ENCODE results near the gene MLLT1. TPM values are rescaled to one million over a fixed set of nuclear protein-coding genes. Genes with fewer than 3 reads are reported as not detected.

The MLLT1 gene
- total RNA-seq, 4 donors from 2014 or later = 21.5 to 46.9 (median 33.4) TPM

DNA sequence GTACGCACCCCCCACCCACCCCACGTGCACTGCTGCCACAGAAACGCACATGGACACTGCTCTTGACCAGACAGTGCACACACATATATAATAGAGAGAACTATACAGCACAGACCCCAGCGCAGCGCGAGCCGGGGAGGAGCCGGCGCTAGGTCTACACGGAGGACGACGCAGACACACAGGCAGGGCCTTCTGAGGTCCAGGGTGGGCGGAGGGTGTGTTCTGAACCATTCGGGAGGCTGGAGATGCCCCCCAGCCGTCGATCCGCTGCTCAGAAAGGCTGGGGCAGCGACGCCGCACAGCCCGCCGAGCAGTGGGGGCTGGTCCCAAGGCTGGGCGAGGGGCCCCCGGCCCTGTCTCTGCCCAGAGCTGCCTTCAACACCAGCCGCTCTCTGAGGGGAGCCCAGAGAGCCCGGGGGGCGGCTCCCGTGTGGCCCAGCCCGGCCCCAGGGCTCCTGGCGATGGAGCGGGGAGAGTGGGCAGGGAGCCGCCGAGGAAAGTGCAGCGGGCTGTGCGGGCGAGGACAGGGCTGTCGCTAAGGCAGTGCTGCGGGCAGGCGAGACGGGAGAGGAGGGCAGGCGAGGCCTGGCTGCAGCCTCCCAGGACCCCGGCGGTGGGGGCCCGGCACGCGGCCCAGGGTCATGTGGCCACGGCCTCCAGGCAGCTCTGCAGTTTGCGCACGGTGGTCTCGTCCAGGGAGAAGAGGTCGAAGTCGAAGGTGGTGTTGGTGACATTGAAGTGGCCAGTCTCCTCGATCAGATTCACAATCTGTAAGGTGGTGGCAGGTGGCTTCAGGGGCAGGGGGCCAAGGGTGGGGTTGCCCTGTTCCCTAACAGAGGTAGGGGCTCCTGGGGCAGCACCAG is 67.1 kb downstream of the MLLT1 start:
- DNase-seq (ENCODE audit: extremely low spot score) = no peak
- Histone ChIP-seq H3K36me3 (peaks cover 0 to 61% (median 46%) of the 10 kb centered on the region in 4 donors), H3K27me3 (no peaks in the 10 kb centered on the region), H3K4me3 (no peak overlapping the region), H3K27ac (replicated peaks in 1 of 4) (no peak overlapping the region), H3K4me1 (peaks cover 11 to 25% (median 18%) of the 10 kb centered on the region in 4 donors), H3K9me3 (no peaks in the 10 kb centered on the region)
- intact Hi-C loops (cut with DNase I) = loop anchor here (10.0 kb wide), 1 partner anchor 168 kb away; no protein-coding TSS in a partner anchor
- TF ChIP-seq, protein P1, sequence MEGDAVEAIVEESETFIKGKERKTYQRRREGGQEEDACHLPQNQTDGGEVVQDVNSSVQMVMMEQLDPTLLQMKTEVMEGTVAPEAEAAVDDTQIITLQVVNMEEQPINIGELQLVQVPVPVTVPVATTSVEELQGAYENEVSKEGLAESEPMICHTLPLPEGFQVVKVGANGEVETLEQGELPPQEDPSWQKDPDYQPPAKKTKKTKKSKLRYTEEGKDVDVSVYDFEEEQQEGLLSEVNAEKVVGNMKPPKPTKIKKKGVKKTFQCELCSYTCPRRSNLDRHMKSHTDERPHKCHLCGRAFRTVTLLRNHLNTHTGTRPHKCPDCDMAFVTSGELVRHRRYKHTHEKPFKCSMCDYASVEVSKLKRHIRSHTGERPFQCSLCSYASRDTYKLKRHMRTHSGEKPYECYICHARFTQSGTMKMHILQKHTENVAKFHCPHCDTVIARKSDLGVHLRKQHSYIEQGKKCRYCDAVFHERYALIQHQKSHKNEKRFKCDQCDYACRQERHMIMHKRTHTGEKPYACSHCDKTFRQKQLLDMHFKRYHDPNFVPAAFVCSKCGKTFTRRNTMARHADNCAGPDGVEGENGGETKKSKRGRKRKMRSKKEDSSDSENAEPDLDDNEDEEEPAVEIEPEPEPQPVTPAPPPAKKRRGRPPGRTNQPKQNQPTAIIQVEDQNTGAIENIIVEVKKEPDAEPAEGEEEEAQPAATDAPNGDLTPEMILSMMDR (IDR thresholded peaks at IDR 0.05) = no peak
- TF ChIP-seq POLR2AphosphoS5 (IDR thresholded peaks at IDR 0.05) (no peak), POLR2A (IDR thresholded peaks at IDR 0.05; ENCODE audit: low read depth) (no peak), EP300 (IDR thresholded peaks at IDR 0.05) (no peak)
- 92% methylated on average over 38 of the region's 53 CpGs for WGBS

DNA sequence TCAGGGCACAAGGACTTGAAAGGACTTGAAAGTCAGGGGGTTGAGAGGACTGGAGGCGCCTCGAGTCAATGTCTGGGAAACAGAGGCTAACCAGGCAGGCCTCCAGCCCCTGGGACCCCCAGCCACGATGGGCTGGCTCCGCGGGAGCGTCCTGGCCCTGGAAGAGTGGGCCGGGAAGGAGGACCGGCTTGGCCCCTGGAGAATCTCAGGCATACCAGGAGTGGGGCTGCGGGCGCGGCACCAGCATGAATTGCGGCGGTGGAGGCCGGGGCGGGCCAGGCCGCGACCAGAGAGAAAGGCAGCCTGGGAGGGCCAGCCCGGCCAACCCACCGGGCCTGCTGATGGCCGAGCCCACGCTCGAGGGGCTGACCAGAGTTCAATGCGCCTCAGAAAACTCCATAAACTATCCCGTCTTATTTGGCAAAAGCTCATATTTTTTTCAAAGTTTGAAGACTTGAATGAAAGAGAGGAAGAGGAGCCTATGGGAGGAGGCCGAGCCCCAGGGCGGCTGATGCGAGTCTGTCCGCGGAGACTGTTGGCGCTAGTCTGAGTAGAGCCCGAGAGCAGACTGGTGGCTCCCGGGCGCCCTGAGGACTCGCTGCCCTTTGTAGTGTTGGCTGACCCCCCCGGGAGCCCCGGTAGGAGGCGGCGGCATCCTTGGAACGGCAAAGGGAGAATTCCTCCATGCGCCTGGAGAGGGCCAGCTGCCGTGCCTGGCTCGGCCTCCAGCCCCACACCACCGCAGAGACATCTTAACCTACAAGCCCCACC is 68.0 kb downstream of the MLLT1 start:
- 89% methylated on average over 43 of the region's 43 CpGs for WGBS
- TF ChIP-seq, protein P1 (IDR thresholded peaks at IDR 0.05) = no peak
- Histone ChIP-seq H3K27me3 (no peaks in the 10 kb centered on the region), H3K9me3 (no peaks in the 10 kb centered on the region), H3K27ac (replicated peaks in 1 of 4) (no peak overlapping the region), H3K4me1 (peaks cover 3 to 17% (median 9%) of the 10 kb centered on the region in 4 donors), H3K4me3 (no peak overlapping the region), H3K36me3 (peaks cover 0 to 61% (median 46%) of the 10 kb centered on the region in 4 donors)
- DNase-seq (ENCODE audit: extremely low spot score) = no peak
- intact Hi-C loops (cut with DNase I) = loop anchor here (10.0 kb wide), 1 partner anchor 167 kb away; no protein-coding TSS in a partner anchor

DNA sequence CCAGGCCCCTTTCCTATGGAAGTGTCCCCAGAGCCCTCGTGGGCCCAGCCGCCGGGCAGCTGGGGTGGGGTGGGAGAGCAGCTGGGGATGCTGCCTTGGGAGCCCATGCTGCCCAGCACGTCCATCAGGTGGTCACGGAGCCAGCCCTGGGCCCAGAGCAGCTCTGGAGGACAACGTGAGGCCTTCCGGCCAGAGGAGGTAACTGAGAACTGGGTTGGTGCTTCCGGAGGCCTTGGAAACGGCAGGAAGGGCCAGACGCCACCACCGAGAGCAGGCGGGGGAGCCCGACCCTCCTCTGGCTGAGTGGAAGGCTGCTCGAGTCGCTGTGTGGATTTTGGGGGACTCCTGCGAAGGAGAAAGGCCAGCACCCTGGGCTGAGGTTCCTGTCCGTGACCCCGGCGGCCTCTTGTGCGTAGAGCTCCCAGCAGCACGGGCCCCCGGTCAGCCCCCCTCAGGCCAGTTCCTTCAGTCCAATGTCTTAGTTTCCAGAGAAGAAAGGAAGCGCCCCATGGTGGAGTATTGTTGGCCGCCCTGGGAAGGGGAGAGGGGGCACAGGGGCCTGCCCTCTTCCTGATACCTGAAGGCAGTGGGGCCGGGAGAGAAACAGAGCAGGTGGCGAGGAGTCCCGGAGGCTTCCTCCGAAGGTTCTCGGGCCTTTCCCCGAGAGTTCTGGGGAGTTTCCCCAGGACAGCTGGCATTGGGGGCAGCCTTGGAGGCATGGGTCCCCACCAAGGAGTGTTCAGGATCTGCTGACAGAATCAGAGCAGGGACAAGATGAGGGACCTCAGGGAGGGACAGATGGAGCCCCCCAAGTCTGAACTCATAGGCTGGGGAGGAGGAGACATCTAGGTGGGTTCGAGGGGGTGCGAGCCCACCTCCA is 68.8 kb downstream of the MLLT1 start:
- TF ChIP-seq EP300 (IDR thresholded peaks at IDR 0.05) = no peak
- no peak for TF ChIP-seq POLR2A (IDR thresholded peaks at IDR 0.05; ENCODE audit: low read depth)
- no peak for TF ChIP-seq POLR2AphosphoS5 (IDR thresholded peaks at IDR 0.05)
- TF ChIP-seq, protein P1 (IDR thresholded peaks at IDR 0.05) = no peak
- DNase-seq (ENCODE audit: extremely low spot score) = no peak
- intact Hi-C loops (cut with DNase I) = loop anchor here (10.0 kb wide), 1 partner anchor 166 kb away; no protein-coding TSS in a partner anchor
- WGBS = 88% methylated on average over 29 of the region's 32 CpGs
- Histone ChIP-seq H3K36me3 (peaks cover 0 to 54% (median 43%) of the 10 kb centered on the region in 4 donors), H3K27me3 (no peaks in the 10 kb centered on the region), H3K27ac (replicated peaks in 1 of 4) (peak overlapping the region in 3 of 4 donors; percentile 15 to 27 (median 23)), H3K9me3 (no peaks in the 10 kb centered on the region), H3K4me3 (no peak overlapping the region), H3K4me1 (peaks cover 0 to 8% (median 2%) of the 10 kb centered on the region in 4 donors)

DNA sequence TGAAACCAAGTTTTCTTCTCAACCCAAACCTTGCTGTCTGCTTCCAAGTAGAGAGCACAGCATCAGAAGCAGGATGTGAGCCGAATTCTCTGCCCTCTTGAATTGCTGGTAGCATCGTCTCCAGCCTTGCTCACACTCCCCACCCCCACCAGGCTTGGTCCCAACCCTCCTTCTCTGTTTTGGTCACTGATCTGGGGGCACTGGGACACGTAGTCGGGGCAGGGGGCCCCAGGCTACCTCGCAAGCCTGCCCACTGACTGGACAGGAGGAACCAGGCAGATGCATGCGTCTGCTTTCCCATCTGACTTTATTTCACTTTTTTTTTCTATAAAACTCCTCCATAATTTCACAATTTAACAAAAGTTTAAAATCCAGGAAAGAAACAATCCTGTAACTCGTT is 69.7 kb downstream of the MLLT1 start:
- WGBS = 92% methylated on average over 7 of the region's 7 CpGs
- TF ChIP-seq POLR2A (IDR thresholded peaks at IDR 0.05; ENCODE audit: low read depth) (no peak), POLR2AphosphoS5 (IDR thresholded peaks at IDR 0.05) (no peak), EP300 (IDR thresholded peaks at IDR 0.05) (no peak)
- TF ChIP-seq, protein P1 (IDR thresholded peaks at IDR 0.05) = no peak
- H3K36me3 ChIP-seq = peaks cover 0 to 45% (median 39%) of the 10 kb centered on the region in 4 donors
- H3K27ac ChIP-seq (replicated peaks in 1 of 4) = peak overlapping the region in 2 of 4 donors; percentile 15 to 27
- intact Hi-C loops (cut with DNase I) = loop anchor here (10.0 kb wide), 1 partner anchor 165 kb away; no protein-coding TSS in a partner anchor
- no peak overlapping the region for H3K4me3 ChIP-seq
- H3K9me3 ChIP-seq = no peaks in the 10 kb centered on the region
- DNase-seq (ENCODE audit: extremely low spot score) = no peak
- peaks cover 0 to 4% (median 0%) of the 10 kb centered on the region in 4 donors for H3K4me1 ChIP-seq
- H3K27me3 ChIP-seq = no peaks in the 10 kb centered on the region
